Fibroblast of pulmonary artery (primary cell): ENCODE measurements around the gene CHST13.

Source experiments
- DNase-seq: peaks from one replicate; pipeline ENCODE4 v3.0.0-alpha.2; 2010; ENCODE audit warnings: low read depth
- H3K4me3 ChIP-seq: replicated peaks from 2 replicates; pipeline ENCODE4 v1.5.1; 2011; ENCODE audit warnings: low read depth, mild to moderate bottlenecking, control low read depth, low read length, moderate library complexity
- TF ChIP-seq, protein P1 (sequence below): IDR thresholded peaks from 2 replicates; pipeline ENCODE4 v1.5.1; 2011; ENCODE audit warnings: mild to moderate bottlenecking, control low read depth, low read length, inconsistent platforms; ENCODE audit errors: missing control alignments

Gene CHST13

GRCh38 chr3:126545544-126545943 lies 21.6 kb downstream of the CHST13 start:
- no peak for DNase-seq
- H3K4me3 ChIP-seq: no peak overlapping the region
- TF ChIP-seq, protein P1, sequence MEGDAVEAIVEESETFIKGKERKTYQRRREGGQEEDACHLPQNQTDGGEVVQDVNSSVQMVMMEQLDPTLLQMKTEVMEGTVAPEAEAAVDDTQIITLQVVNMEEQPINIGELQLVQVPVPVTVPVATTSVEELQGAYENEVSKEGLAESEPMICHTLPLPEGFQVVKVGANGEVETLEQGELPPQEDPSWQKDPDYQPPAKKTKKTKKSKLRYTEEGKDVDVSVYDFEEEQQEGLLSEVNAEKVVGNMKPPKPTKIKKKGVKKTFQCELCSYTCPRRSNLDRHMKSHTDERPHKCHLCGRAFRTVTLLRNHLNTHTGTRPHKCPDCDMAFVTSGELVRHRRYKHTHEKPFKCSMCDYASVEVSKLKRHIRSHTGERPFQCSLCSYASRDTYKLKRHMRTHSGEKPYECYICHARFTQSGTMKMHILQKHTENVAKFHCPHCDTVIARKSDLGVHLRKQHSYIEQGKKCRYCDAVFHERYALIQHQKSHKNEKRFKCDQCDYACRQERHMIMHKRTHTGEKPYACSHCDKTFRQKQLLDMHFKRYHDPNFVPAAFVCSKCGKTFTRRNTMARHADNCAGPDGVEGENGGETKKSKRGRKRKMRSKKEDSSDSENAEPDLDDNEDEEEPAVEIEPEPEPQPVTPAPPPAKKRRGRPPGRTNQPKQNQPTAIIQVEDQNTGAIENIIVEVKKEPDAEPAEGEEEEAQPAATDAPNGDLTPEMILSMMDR: no peak

- no peak overlapping the region for H3K4me3 ChIP-seq
- DNase-seq: no peak
- TF ChIP-seq, protein P1: no peak
These were observed 22.1 kb downstream of the CHST13 start for GRCh38 chr3:126546013-126546412.

- DNase-seq: no peak
- TF ChIP-seq, protein P1: no peak
- H3K4me3 ChIP-seq: no peak overlapping the region
These were observed 22.7 kb downstream of the CHST13 start for GRCh38 chr3:126546549-126547239.

DNA sequence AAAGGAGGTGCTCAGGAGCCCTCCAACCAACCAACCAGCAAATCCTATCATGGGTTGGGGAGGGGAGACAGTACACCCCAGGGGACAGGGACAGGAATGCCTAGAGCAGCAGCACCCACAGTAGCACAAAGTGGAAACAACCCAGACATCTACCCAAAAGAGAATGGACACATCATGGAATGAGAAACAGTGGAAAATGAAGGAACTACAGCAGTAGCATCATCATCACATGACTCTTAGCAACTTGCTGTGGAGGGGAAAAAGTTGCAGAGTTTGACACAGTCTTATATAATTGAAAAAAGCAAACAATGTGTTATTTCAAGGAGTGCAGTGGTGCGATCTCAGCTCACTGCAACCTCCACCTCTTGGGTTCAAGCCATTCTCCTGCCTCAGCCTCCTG lies 23.8 kb downstream of the CHST13 start:
- H3K4me3 ChIP-seq: no peak overlapping the region
- no peak for DNase-seq
- TF ChIP-seq, protein P1: no peak

GRCh38 chr3:126548556-126549466 lies 24.9 kb downstream of the CHST13 start:
- H3K4me3 ChIP-seq: no peak overlapping the region
- TF ChIP-seq, protein P1: no peak
- DNase-seq: no peak

- no peak for DNase-seq
- H3K4me3 ChIP-seq: no peak overlapping the region
- TF ChIP-seq, protein P1: no peak
These were observed 26.0 kb downstream of the CHST13 start for GRCh38 chr3:126549861-126550487.
